Measurements from ENCODE around the gene ABI3BP.
A peak's percentile ranks its signal among the peaks of the same experiment; 100 is the strongest.

ABI3BP gene

DNA sequence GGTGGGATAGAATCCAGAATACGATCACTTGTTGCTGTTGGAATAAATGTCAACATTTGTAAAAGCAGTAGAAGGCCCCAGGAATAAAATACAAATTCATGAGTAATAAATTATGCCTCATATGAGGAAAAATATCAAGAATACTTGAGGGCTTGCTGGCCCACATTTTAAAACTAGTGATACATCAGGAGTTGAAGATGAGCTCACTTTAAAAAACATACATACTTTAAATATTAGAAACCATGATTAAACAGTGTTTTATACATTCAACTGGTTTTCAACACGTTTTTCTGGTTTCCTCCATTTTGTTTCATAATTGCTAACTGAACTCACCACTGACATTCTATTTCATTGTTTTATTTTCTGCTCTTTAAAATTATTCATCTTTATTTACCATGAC is 142.5 kb downstream of the ABI3BP start:
- no peak for TF ChIP-seq CTCF (IDR thresholded peaks at IDR 0.05)
- Histone ChIP-seq H3K4me3 (no peak overlapping the region), H3K27ac (peak overlapping the region; percentile 12 to 53), H3K4me1 (peaks cover 0 to 31% (median 4%) of the 10 kb centered on the region in 4 donors), H3K36me3 (no peaks in the 10 kb centered on the region), H3K27me3 (no peaks in the 10 kb centered on the region), H3K9me3 (no peaks in the 10 kb centered on the region)
- DNase-seq: no peak
- intact Hi-C loops (cut with DNase I; ENCODE audit: low total_unique reads): no loop called here

- Histone ChIP-seq H3K4me3 (no peak overlapping the region), H3K27ac (peak overlapping the region; percentile 0 to 53), H3K9me3 (no peaks in the 10 kb centered on the region), H3K27me3 (no peaks in the 10 kb centered on the region), H3K36me3 (no peaks in the 10 kb centered on the region), H3K4me1 (peaks cover 0 to 31% (median 4%) of the 10 kb centered on the region in 4 donors)
- intact Hi-C loops (cut with DNase I; ENCODE audit: low total_unique reads): no loop called here
- no peak for TF ChIP-seq CTCF (IDR thresholded peaks at IDR 0.05)
- no peak for DNase-seq
Measured at GRCh38 chr3:100850156-100850555, 143.1 kb downstream of the ABI3BP start.

DNA sequence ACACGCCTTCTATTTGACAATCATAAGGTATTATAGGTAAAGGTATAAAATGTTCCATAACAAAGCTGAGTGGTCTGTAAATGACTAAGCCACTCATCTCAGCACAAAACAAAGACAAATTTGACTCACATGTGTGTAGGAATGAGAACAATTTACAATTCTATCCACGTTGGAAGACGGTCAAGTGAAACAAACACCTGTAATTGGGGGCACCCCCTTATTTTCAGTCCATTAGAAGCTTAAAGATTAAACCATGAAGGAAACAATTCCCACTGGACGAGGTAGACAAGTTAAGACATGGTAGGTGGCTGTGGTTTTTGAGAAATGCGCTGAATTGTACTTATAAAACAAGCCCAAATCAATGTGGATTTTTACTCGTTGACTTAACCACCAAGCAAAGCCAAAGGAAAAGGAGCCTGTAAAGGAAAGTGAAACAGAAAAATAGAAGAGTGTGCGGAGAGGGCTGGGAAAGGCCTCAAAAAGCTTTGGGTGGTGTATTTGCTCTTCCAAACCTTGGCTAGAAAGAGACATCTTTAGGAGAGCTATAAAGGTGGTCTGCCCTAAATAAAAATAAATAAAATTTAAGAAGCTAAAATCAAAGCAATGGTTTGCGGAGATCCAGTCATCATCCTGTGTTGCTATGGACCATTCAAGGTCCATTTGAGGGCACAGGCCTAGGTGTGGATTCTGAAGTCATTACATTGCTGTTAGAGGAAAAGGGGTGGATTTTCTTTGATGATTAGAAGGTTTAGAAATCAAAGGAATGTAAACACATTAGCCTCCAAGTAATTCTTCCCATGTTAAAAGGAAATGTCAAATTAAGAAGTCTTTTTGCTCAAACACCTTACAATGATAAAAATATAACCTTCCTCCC is 148.9 kb downstream of the ABI3BP start:
- no peak for TF ChIP-seq CTCF (IDR thresholded peaks at IDR 0.05)
- intact Hi-C loops (cut with DNase I; ENCODE audit: low total_unique reads): no loop called here
- DNase-seq: no peak
- H3K4me1 ChIP-seq: no peaks in the 10 kb centered on the region
- H3K36me3 ChIP-seq: no peaks in the 10 kb centered on the region
- H3K27ac ChIP-seq: no peak overlapping the region
- no peak overlapping the region for H3K4me3 ChIP-seq
- H3K9me3 ChIP-seq: no peaks in the 10 kb centered on the region
- H3K27me3 ChIP-seq: no peaks in the 10 kb centered on the region

- Histone ChIP-seq H3K4me1 (no peaks in the 10 kb centered on the region), H3K27ac (no peak overlapping the region), H3K27me3 (no peaks in the 10 kb centered on the region), H3K36me3 (no peaks in the 10 kb centered on the region), H3K9me3 (no peaks in the 10 kb centered on the region), H3K4me3 (no peak overlapping the region)
- TF ChIP-seq CTCF (IDR thresholded peaks at IDR 0.05): no peak
- intact Hi-C loops (cut with DNase I; ENCODE audit: low total_unique reads): no loop called here
- DNase-seq: no peak
Measured at GRCh38 chr3:100838157-100838556, 155.1 kb downstream of the ABI3BP start.

DNA sequence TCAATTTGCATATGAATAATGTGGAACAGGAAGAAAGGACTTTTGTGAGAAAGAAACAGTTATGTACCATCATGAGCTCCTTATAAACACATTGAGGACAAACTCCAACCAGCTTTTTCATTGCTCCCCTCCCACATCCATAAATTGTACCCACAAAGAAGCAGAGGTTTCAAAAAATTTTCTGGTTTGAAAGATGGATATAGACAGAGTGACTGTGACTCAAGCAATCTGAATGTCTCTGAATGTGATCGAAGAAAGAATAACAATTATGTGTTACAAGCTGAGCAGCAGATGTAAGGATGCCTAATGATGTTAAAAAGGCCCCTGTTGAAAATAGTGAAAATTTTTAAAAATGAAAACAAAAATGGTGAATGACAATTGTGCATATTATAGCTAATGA is 156.6 kb downstream of the ABI3BP start:
- no peak overlapping the region for H3K4me3 ChIP-seq

More for the DNA sequence above, 156.6 kb downstream of the ABI3BP start:
- no peaks in the 10 kb centered on the region for H3K9me3 ChIP-seq
- TF ChIP-seq CTCF (IDR thresholded peaks at IDR 0.05): no peak
- intact Hi-C loops (cut with DNase I; ENCODE audit: low total_unique reads): no loop called here
- peaks cover 0 to 8% (median 0%) of the 10 kb centered on the region in 3 donors for H3K36me3 ChIP-seq
- H3K4me1 ChIP-seq: no peaks in the 10 kb centered on the region
- no peaks in the 10 kb centered on the region for H3K27me3 ChIP-seq
- no peak for DNase-seq
- no peak overlapping the region for H3K27ac ChIP-seq
